GM12878 (cell line): Measurements from ENCODE around the gene KHDC1L. TPM values are rescaled to one million over a fixed set of nuclear protein-coding genes. Genes with fewer than 3 reads are reported as not detected.

Experiments
- ATAC-seq: fragments of 200-7000 bp; cut with Tn5 transposase; 3 replicates; pipeline ENCODE4 v1.9.1; 2020; ENCODE audit warnings: mild to moderate bottlenecking, moderate library complexity
- BruUV-seq: library from RNA; stranded (reverse); fragments of 400-500 nt; replicated peaks from 2 replicates; lab custom pipeline; 2021; lab: Mats Ljungman, UMichigan
- CTCF ChIA-PET: fragments of 300-600 bp; sonication (Branson Sonifier 250); formaldehyde crosslinking; extraction: SDS; loops from one replicate; lab custom pipeline; 2021; ENCODE audit warnings: inconsistent platforms; lab: Yijun Ruan, JAX
- POLR2A ChIA-PET: fragments of 350-600 bp; formaldehyde crosslinking; extraction: SDS; loops from one replicate; lab custom pipeline; 2021; ENCODE audit warnings: inconsistent platforms; lab: Charles Lee
- RAD21 ChIA-PET: fragments of 300-600 bp; sonication (Branson Sonifier 250); formaldehyde crosslinking; loops from one replicate; lab custom pipeline; 2023; ENCODE audit warnings: antibody characterized with exemption; ENCODE audit not compliant: unreplicated experiment; lab: Charles Lee
- SMC1A ChIA-PET: fragments of 300-600 bp; sonication (Branson Sonifier 250); formaldehyde crosslinking; loops from one replicate; lab custom pipeline; 2023; ENCODE audit not compliant: unreplicated experiment, uncharacterized antibody; lab: Charles Lee
- DNase-seq: peaks from one replicate; pipeline ENCODE4 v3.0.0-alpha.2; 2011; ENCODE audit warnings: low read depth, low spot score
- FAIRE-seq: peaks from 3 replicates; lab custom pipeline; 2011; peaks lifted over from hg19 to GRCh38; lab: Jason Lieb, UNC
- H2AFZ ChIP-seq: 2 replicates; pipeline ENCODE4 v1.6.0; 2011; ENCODE audit warnings: low read depth, low read length, control low read depth; ENCODE audit not compliant: control insufficient read depth
- H3K27ac ChIP-seq: 2 replicates; pipeline ENCODE4 v1.5.1; 2011; ENCODE audit warnings: control low read depth; ENCODE audit not compliant: control insufficient read depth, insufficient read depth
- H3K27me3 ChIP-seq, 2 experiments: replicated peaks in 1 of 2; 2 replicates each; pipeline versions ENCODE4 v1.6.0 to v1.6.1; 2011; ENCODE audit warnings: low read length in 1 of 2; ENCODE audit not compliant: control insufficient read depth in 2 of 2, insufficient read depth in 2 of 2
- H3K36me3 ChIP-seq, 2 experiments: 2 replicates each; pipeline ENCODE4 v1.5.1; 2011; ENCODE audit warnings: low read length in 1 of 2; ENCODE audit not compliant: control insufficient read depth in 2 of 2, insufficient read depth in 2 of 2
- H3K4me1 ChIP-seq: 2 replicates; pipeline ENCODE4 v1.6.1; 2011; ENCODE audit warnings: mild to moderate bottlenecking, low read length, moderate library complexity, mixed read lengths; ENCODE audit not compliant: control insufficient read depth, insufficient read depth
- H3K4me2 ChIP-seq: 2 replicates; pipeline ENCODE4 v1.6.0; 2011; ENCODE audit warnings: control low read depth; ENCODE audit not compliant: control insufficient read depth, insufficient read depth
- H3K4me3 ChIP-seq: fragments of 200-600 bp; sonication (generic); 2 replicates; pipeline ENCODE4 v1.5.1; 2016
- H3K79me2 ChIP-seq: 2 replicates; pipeline ENCODE4 v1.6.0; 2011; ENCODE audit warnings: low read length; ENCODE audit not compliant: control insufficient read depth, insufficient read depth
- H3K9ac ChIP-seq: 2 replicates; pipeline ENCODE4 v1.8.0; 2011; ENCODE audit warnings: low read length, control low read depth, mixed read lengths; ENCODE audit not compliant: control insufficient read depth, insufficient read depth
- H3K9me3 ChIP-seq: replicated peaks from 3 replicates; pipeline ENCODE4 v1.5.1; 2011; ENCODE audit warnings: mild to moderate bottlenecking, low read length; ENCODE audit not compliant: control insufficient read depth, insufficient read depth
- H4K20me1 ChIP-seq: 2 replicates; pipeline ENCODE4 v1.6.0; 2011; ENCODE audit not compliant: control insufficient read depth, insufficient read depth
- EP300 ChIP-seq, 2 experiments: fragments of 150-350 bp in 1 of 2; IDR thresholded peaks; 2 replicates each; pipeline ENCODE4 v1.6.1; 2011 to 2012; ENCODE audit warnings: low read depth in 2 of 2, low read length in 2 of 2, borderline replicate concordance in 1 of 2, improper control_type of control experiment in 1 of 2, inconsistent platforms in 1 of 2; ENCODE audit not compliant: control insufficient read depth in 1 of 2
- HCFC1 ChIP-seq: fragments of 150-350 bp; IDR thresholded peaks from 2 replicates; pipeline ENCODE4 v1.6.1; 2014; ENCODE audit warnings: low read length
- LARP7 ChIP-seq: fragments of 450-650 bp; IDR thresholded peaks from 2 replicates; pipeline ENCODE4 v1.6.1; 2017; ENCODE audit warnings: mild to moderate bottlenecking
- MYC ChIP-seq: IDR thresholded peaks from 2 replicates; pipeline ENCODE4 v1.6.1; 2011; ENCODE audit warnings: mild to moderate bottlenecking, low read length, moderate library complexity, inconsistent platforms; ENCODE audit not compliant: insufficient read depth, insufficient replicate concordance, insufficient read length, severe bottlenecking
- NRF1 ChIP-seq: conservative IDR thresholded peaks from 2 replicates; pipeline ENCODE4 v1.6.1; 2011; ENCODE audit warnings: mild to moderate bottlenecking, low read depth, low read length, improper control_type of control experiment
- RB1 ChIP-seq: fragments of 450-650 bp; formaldehyde crosslinking; IDR thresholded peaks from 2 replicates; pipeline ENCODE4 v1.6.1; 2017; ENCODE audit warnings: mild to moderate bottlenecking, borderline replicate concordance
- SMARCA5 ChIP-seq: fragments of 450-650 bp; IDR thresholded peaks from 2 replicates; pipeline ENCODE4 v1.6.1; 2017; ENCODE audit warnings: mild to moderate bottlenecking
- STAT3 ChIP-seq: IDR thresholded peaks from 2 replicates; pipeline ENCODE4 v1.6.1; 2011; ENCODE audit warnings: low read depth, low read length, improper control_type of control experiment
- TCF12 ChIP-seq: IDR thresholded peaks from 2 replicates; pipeline ENCODE4 v1.6.1; 2011; ENCODE audit warnings: low read depth, mild to moderate bottlenecking, low read length
- YBX1 ChIP-seq: fragments of 450-650 bp; IDR thresholded peaks from 2 replicates; pipeline ENCODE4 v1.6.1; 2016; ENCODE audit warnings: antibody characterized with exemption
- ZNF274 ChIP-seq: IDR thresholded peaks from one replicate; pipeline ENCODE4 v1.8.0; 2011; ENCODE audit not compliant: insufficient read length, insufficient read depth
- WGBS: methylation state at CpG from one replicate; pipeline ENCODE4 v1.1.6; 2016; ENCODE audit warnings: low lambda C conversion rate; ENCODE audit not compliant: insufficient replicate concordance, insufficient coverage; ENCODE audit errors: missing lambda C conversion rate; 5-methylcytosine and 5-hydroxymethylcytosine counted together
- in situ Hi-C: fragments of 300-500 bp; cut with MboI; formaldehyde crosslinking; loops from 9 replicates; pipeline ENCODE4 v1.14.3; 2018; ENCODE audit warnings: mixed read lengths
- intact Hi-C: fragments of 100-400 bp; cut with micrococcal nuclease; formaldehyde crosslinking; loops from one replicate; pipeline ENCODE4 v1.14.2; 2022; ENCODE audit not compliant: unreplicated experiment
- polyA plus RNA-seq, 11 experiments: library from polyadenylated mRNA; depleted of rRNA in 4 of 11; unstranded in 6 of 11; stranded (reverse) in 5 of 11; fragments of >200 nt; fragmentation: Nextera tagmentation in 4 of 11; fragmentation: Illumina TruSeq in 1 of 11; extraction: Ambion mirVana in 4 of 11; extraction: Trizol in 1 of 11; gene quantifications; 1 replicate in 1 of 11; 2 replicates in 10 of 11; pipeline versions ENCODE4 v1.2.1 to v1.2.3, GENCODE V29; 2011 to 2016; ENCODE audit warnings: inconsistent platforms in 2 of 11, missing spikeins in 2 of 11, low read depth in 1 of 11
- total RNA-seq, 4 experiments: library from RNA; depleted of rRNA in 3 of 4; stranded (reverse); fragments of >200 nt in 3 of 4; fragmentation: Illumina TruSeq in 1 of 4; extraction: Trizol in 1 of 4; gene quantifications; 2 replicates each; pipeline versions ENCODE4 v1.2.1 to v1.2.3, GENCODE V29; 2013 to 2021
- TF ChIP-seq, protein P1 (sequence below): IDR thresholded peaks from 2 replicates; pipeline ENCODE4 v1.6.1; 2012; ENCODE audit warnings: low read depth, low read length, improper control_type of control experiment

Gene KHDC1L
- total and polyA plus RNA-seq, 10 of the 15 experiments (the other 5 are each of a cell fraction or from before 2014, with no cell fraction given): 0.12 to 0.37 (median 0.24) TPM; not detected in 4

DNA sequence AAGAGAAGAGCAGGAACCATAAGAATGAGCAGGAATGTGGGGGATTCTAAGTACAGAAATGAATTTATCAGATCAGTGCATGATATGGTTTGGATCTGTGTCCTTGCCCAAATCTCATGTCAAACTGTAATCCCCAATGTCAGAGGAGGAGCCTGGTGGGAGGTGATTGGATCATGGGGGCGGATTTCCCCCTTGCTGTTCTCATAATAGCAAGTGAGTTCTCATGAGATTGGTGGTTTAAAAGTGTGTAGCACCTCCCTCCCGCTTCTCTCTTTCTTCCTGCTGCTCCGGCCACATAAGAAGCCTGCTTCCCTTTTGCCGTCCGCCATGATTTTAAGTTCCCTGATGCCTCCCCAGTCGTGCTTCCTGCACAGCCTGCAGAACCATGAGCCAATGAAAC lies 49.2 kb downstream of the KHDC1L start:
- no peak for ATAC-seq
- RAD21 ChIA-PET: interaction anchor here (3.1 kb wide), 1 partner anchor 559 kb away, joined by 19 read pairs; no protein-coding TSS in a partner anchor
- no peak overlapping the region for H2AFZ ChIP-seq
- H3K9ac ChIP-seq: no peak overlapping the region
- TF ChIP-seq TCF12 (no peak), SMARCA5 (no peak)
- TF ChIP-seq, protein P1, sequence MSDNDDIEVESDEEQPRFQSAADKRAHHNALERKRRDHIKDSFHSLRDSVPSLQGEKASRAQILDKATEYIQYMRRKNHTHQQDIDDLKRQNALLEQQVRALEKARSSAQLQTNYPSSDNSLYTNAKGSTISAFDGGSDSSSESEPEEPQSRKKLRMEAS: no peak
- POLR2A ChIA-PET: interaction anchor here (1.1 kb wide), 1 partner anchor 24 kb away, joined by 3 read pairs; no protein-coding TSS in a partner anchor
- no peak overlapping the region for H3K4me3 ChIP-seq
- BruUV-seq: no TSS peak
- peaks cover 25% of the 10 kb centered on the region for H3K4me1 ChIP-seq
- CTCF ChIA-PET: interaction anchor here (1.3 to 1.4 kb wide), 2 partner anchors 560 to 762 kb away, joined by 4 to 5 read pairs; no protein-coding TSS in a partner anchor
- 87% methylated on average over 5 of the region's 6 CpGs for WGBS
- H3K27me3 ChIP-seq: no peaks in the 10 kb centered on the region
- no peak overlapping the region for H3K27ac ChIP-seq
- DNase-seq: no peak
- no peaks in the 10 kb centered on the region for H4K20me1 ChIP-seq
- intact Hi-C loops (no loop called here), in situ Hi-C loops (loop anchor here (5.0 kb wide), 1 partner anchor 764 kb away; no protein-coding TSS in a partner anchor)
- no peaks in the 10 kb centered on the region for H3K9me3 ChIP-seq
- no peaks in the 10 kb centered on the region for H3K79me2 ChIP-seq
- H3K4me2 ChIP-seq: peak overlapping the region; percentile 30
- no peak for FAIRE-seq
- SMC1A ChIA-PET: interaction anchor here (3.1 kb wide), 1 partner anchor 558 kb away, joined by 27 read pairs; no protein-coding TSS in a partner anchor
- no peaks in the 10 kb centered on the region; a peak in 1 of 4 replicates for H3K36me3 ChIP-seq

DNA sequence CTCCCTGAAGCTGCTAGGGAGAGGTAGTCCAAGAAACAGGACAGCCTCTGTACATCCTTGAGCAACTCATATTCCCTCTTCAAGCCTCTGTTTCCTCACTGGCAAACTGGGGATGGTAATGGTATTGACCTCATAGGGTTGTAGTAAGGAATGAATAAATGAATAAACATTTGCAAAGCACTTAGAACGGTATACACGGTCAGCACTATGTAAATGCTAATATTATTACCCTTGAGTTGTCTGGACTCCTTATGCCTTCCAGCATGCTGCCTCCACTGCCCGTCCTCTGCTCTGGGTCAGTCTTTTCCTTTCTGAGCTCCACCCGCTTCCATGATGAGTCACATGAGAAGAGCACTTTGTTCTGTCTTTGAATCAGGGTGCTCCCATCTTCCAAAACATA lies 50.6 kb downstream of the KHDC1L start:
- H3K4me3 ChIP-seq: no peak overlapping the region
- CTCF ChIA-PET: interaction anchor here (1.2 to 1.3 kb wide), 2 partner anchors 558 kb away, joined by 5 to 9 read pairs; no protein-coding TSS in a partner anchor
- no peaks in the 10 kb centered on the region for H3K9me3 ChIP-seq
- H2AFZ ChIP-seq: no peak overlapping the region
- DNase-seq (no peak), ATAC-seq (no peak), FAIRE-seq (no peak)
- no peaks in the 10 kb centered on the region for H3K27me3 ChIP-seq
- no peaks in the 10 kb centered on the region; a peak in 1 of 4 replicates for H3K36me3 ChIP-seq
- no peak overlapping the region for H3K27ac ChIP-seq
- RAD21 ChIA-PET: no interaction called here
- no peaks in the 10 kb centered on the region for H3K79me2 ChIP-seq
- WGBS: 82% methylated on average over 4 of the region's 4 CpGs
- no TSS peak for BruUV-seq
- H3K9ac ChIP-seq: no peak overlapping the region
- TF ChIP-seq HCFC1: no peak
- no peak for TF ChIP-seq EP300 (IDR thresholded peaks at IDR 0.05; ENCODE audit: borderline replicate concordance in 1 of 2, control insufficient read depth in 1 of 2, low read depth in 2 of 2, low read length in 2 of 2)
- no peak for TF ChIP-seq MYC
- no peak for TF ChIP-seq RB1
- no peak for TF ChIP-seq STAT3
- TF ChIP-seq LARP7: no peak
- no peak for TF ChIP-seq YBX1
- TF ChIP-seq NRF1: no peak
- no peak for TF ChIP-seq ZNF274
- H4K20me1 ChIP-seq: no peaks in the 10 kb centered on the region
- POLR2A ChIA-PET: interaction anchor here (0.7 kb wide), 1 partner anchor 199 kb away, joined by 3 read pairs; no protein-coding TSS in a partner anchor
- H3K4me1 ChIP-seq: peaks cover 18% of the 10 kb centered on the region
- in situ Hi-C loops (loop anchor here (5.0 kb wide), 1 partner anchor 762 kb away; no protein-coding TSS in a partner anchor), intact Hi-C loops (no loop called here)
- no peak overlapping the region for H3K4me2 ChIP-seq
- SMC1A ChIA-PET: interaction anchor here (1.2 kb wide), 1 partner anchor 562 kb away, joined by 3 read pairs; no protein-coding TSS in a partner anchor
